ENCODE results near the gene C12orf56.
"Not testable (repeated sequence)": the region's sequence is repeated elsewhere in the genome, so short reads cannot be mapped to it uniquely, and the experiment has no call there.

Gene C12orf56

GRCh38 chr12:64293654-64294364 lies 96.7 kb downstream of the C12orf56 start:
- Histone ChIP-seq H3K4me3 (ENCODE audit: low read depth in 1 of 2, low read length in 1 of 2) (no peak overlapping the region), H3K4me1 (ENCODE audit: control insufficient read depth in 1 of 2, insufficient read depth in 1 of 2, low read depth in 1 of 2, low read length in 1 of 2) (no peaks in the 10 kb centered on the region), H3K9me3 (no peaks in the 10 kb centered on the region), H3K27ac (no peak overlapping the region), H3K27me3 (no peaks in the 10 kb centered on the region), H3K36me3 (no peaks in the 10 kb centered on the region)
- no peak for TF ChIP-seq CTCF (IDR thresholded peaks at IDR 0.05)

GRCh38 chr12:64293174-64293573 lies 97.4 kb downstream of the C12orf56 start:
- not testable (repeated sequence) for H3K9me3 ChIP-seq; H3K4me3 ChIP-seq (ENCODE audit: low read depth in 1 of 2, low read length in 1 of 2); H3K36me3 ChIP-seq; H3K4me1 ChIP-seq (ENCODE audit: control insufficient read depth in 1 of 2, insufficient read depth in 1 of 2, low read depth in 1 of 2, low read length in 1 of 2); H3K27ac ChIP-seq; H3K27me3 ChIP-seq

GRCh38 chr12:64286521-64286920 lies 104.0 kb downstream of the C12orf56 start:
- Histone ChIP-seq H3K4me1 (ENCODE audit: control insufficient read depth in 1 of 2, insufficient read depth in 1 of 2, low read depth in 1 of 2, low read length in 1 of 2) (no peaks in the 10 kb centered on the region), H3K36me3 (no peaks in the 10 kb centered on the region), H3K4me3 (ENCODE audit: low read depth in 1 of 2, low read length in 1 of 2) (no peak overlapping the region), H3K27ac (no peak overlapping the region), H3K9me3 (no peaks in the 10 kb centered on the region), H3K27me3 (no peaks in the 10 kb centered on the region)
- no peak for TF ChIP-seq CTCF (IDR thresholded peaks at IDR 0.05)

GRCh38 chr12:64284256-64284655 lies 106.3 kb downstream of the C12orf56 start:
- H3K9me3 ChIP-seq = no peaks in the 10 kb centered on the region
- no peaks in the 10 kb centered on the region for H3K4me1 ChIP-seq (ENCODE audit: control insufficient read depth in 1 of 2, insufficient read depth in 1 of 2, low read depth in 1 of 2, low read length in 1 of 2)
- no peak overlapping the region for H3K27ac ChIP-seq
- TF ChIP-seq CTCF (IDR thresholded peaks at IDR 0.05) = no peak
- no peak overlapping the region for H3K4me3 ChIP-seq (ENCODE audit: low read depth in 1 of 2, low read length in 1 of 2)
- H3K36me3 ChIP-seq = no peaks in the 10 kb centered on the region
- H3K27me3 ChIP-seq = no peaks in the 10 kb centered on the region

GRCh38 chr12:64278421-64278820 lies 112.1 kb downstream of the C12orf56 start:
- no peak overlapping the region for H3K27ac ChIP-seq
- no peaks in the 10 kb centered on the region for H3K4me1 ChIP-seq (ENCODE audit: control insufficient read depth in 1 of 2, insufficient read depth in 1 of 2, low read depth in 1 of 2, low read length in 1 of 2)
- H3K27me3 ChIP-seq = no peaks in the 10 kb centered on the region
- no peaks in the 10 kb centered on the region for H3K9me3 ChIP-seq
- no peak for TF ChIP-seq CTCF (IDR thresholded peaks at IDR 0.05)
- H3K36me3 ChIP-seq = no peaks in the 10 kb centered on the region
- no peak overlapping the region for H3K4me3 ChIP-seq (ENCODE audit: low read depth in 1 of 2, low read length in 1 of 2)

GRCh38 chr12:64273527-64274403 lies 116.8 kb downstream of the C12orf56 start:
- TF ChIP-seq CTCF (IDR thresholded peaks at IDR 0.05) = no peak

More at GRCh38 chr12:64273527-64274403, 116.8 kb downstream of the C12orf56 start:
- no peak overlapping the region for H3K27ac ChIP-seq
- no peak overlapping the region for H3K4me3 ChIP-seq (ENCODE audit: low read depth in 1 of 2, low read length in 1 of 2)
- H3K36me3 ChIP-seq = no peaks in the 10 kb centered on the region
- H3K27me3 ChIP-seq = no peaks in the 10 kb centered on the region
- no peaks in the 10 kb centered on the region for H3K9me3 ChIP-seq
- H3K4me1 ChIP-seq (ENCODE audit: control insufficient read depth in 1 of 2, insufficient read depth in 1 of 2, low read depth in 1 of 2, low read length in 1 of 2) = no peaks in the 10 kb centered on the region

Data from neutrophil (primary cell).